ENCODE data around the gene YOD1.
"Not testable (repeated sequence)": the region's sequence is repeated elsewhere in the genome, so short reads cannot be mapped to it uniquely, and the experiment has no call there.

YOD1 gene

GRCh38 chr1:207049054-207049453, 2.0 kb downstream of the YOD1 start:
- DNase-seq (ENCODE audit: low read depth): no peak

GRCh38 chr1:207048041-207048440, 3.0 kb downstream of the YOD1 start:
- DNase-seq (ENCODE audit: low read depth): no peak

GRCh38 chr1:207047505-207047904, 3.5 kb downstream of the YOD1 start:
- DNase-seq (ENCODE audit: low read depth): no peak

- no peak for DNase-seq (ENCODE audit: low read depth)
These were observed 5.6 kb downstream of the YOD1 start for GRCh38 chr1:207045453-207045852.

GRCh38 chr1:207041397-207041796, 9.6 kb downstream of the YOD1 start:
- not testable (repeated sequence) for DNase-seq (ENCODE audit: low read depth)

GRCh38 chr1:207040181-207040533, 10.9 kb downstream of the YOD1 start:
- DNase-seq (ENCODE audit: low read depth): no peak

- DNase-seq (ENCODE audit: low read depth): no peak
These were observed 11.4 kb downstream of the YOD1 start for GRCh38 chr1:207039380-207040180.

GRCh38 chr1:207036865-207037264, 14.1 kb downstream of the YOD1 start:
- no peak for DNase-seq (ENCODE audit: low read depth)

- DNase-seq (ENCODE audit: low read depth): no peak
These were observed 15.0 kb downstream of the YOD1 start for GRCh38 chr1:207035877-207036551.

- DNase-seq (ENCODE audit: low read depth): no peak
These were observed 16.0 kb downstream of the YOD1 start for GRCh38 chr1:207034998-207035397.

GRCh38 chr1:207034208-207034607, 16.8 kb downstream of the YOD1 start:
- no peak for DNase-seq (ENCODE audit: low read depth)

- DNase-seq (ENCODE audit: low read depth): no peak
These were observed 17.7 kb downstream of the YOD1 start for GRCh38 chr1:207033302-207033701.

- no peak for DNase-seq (ENCODE audit: low read depth)
These were observed 18.4 kb downstream of the YOD1 start, which contains the start of gene C1orf116 for GRCh38 chr1:207032528-207033017. Gene C1orf116 (minus strand): TSS chr1:207032756. CDS start chr1:207027598, 5,158 bp downstream.

GRCh38 chr1:207031632-207032264, 19.3 kb downstream of the YOD1 start:
- no peak for DNase-seq (ENCODE audit: low read depth)

- no peak for DNase-seq (ENCODE audit: low read depth)
These were observed 20.0 kb downstream of the YOD1 start for GRCh38 chr1:207031016-207031415.

- DNase-seq (ENCODE audit: low read depth): no peak
These were observed 20.4 kb downstream of the YOD1 start for GRCh38 chr1:207030522-207031009.

- DNase-seq (ENCODE audit: low read depth): no peak
These were observed 21.1 kb downstream of the YOD1 start for GRCh38 chr1:207029701-207030521.

GRCh38 chr1:207028884-207029650, 21.9 kb downstream of the YOD1 start:
- DNase-seq (ENCODE audit: low read depth): no peak

- DNase-seq (ENCODE audit: low read depth): no peak
These were observed 23.1 kb downstream of the YOD1 start for GRCh38 chr1:207027921-207028320.

GRCh38 chr1:207027206-207027777, 23.7 kb downstream of the YOD1 start:
- DNase-seq (ENCODE audit: low read depth): no peak

- DNase-seq (ENCODE audit: low read depth): no peak
These were observed 24.9 kb downstream of the YOD1 start for GRCh38 chr1:207026104-207026534.

Data from stimulated activated CD8-positive, alpha-beta memory T cell treated with anti-CD3 and anti-CD28 coated beads, Interleukin-12 subunit alpha, Interleukin-12 subunit beta, amount 100 ng/mL, for 4 hours (primary cell).